Uterus (tissue), 2 donors: ENCODE measurements around the gene SCG5.

Source experiments
- CTCF ChIP-seq, 4 experiments: fragments of 200-600 bp in 2 of 4; fragments of 450-650 bp in 2 of 4; sonication (generic) in 2 of 4; IDR thresholded peaks; one replicate each; pipeline ENCODE4 v1.5.1; 2016 to 2019; ENCODE audit warnings: antibody characterized with exemption in 4 of 4, mild to moderate bottlenecking in 2 of 4, moderate library complexity in 1 of 4
- POLR2A ChIP-seq, 2 donors: fragments of 450-650 bp; IDR thresholded peaks; one replicate each; pipeline ENCODE4 v1.6.1; 2016; ENCODE audit warnings: antibody characterized with exemption in 2 of 2, mild to moderate bottlenecking in 1 of 2, moderate library complexity in 1 of 2

- TF ChIP-seq CTCF (IDR thresholded peaks at IDR 0.05) (no peak), POLR2A (IDR thresholded peaks at IDR 0.05) (no peak)
Observed at GRCh38 chr15:32656496-32656895, 15.0 kb downstream of the SCG5 start.
